Neural progenitor cell (in vitro differentiated cells): ENCODE results near the gene GATA5. TPM values are rescaled to one million over a fixed set of nuclear protein-coding genes. Genes with fewer than 3 reads are reported as not detected.

Experiments used
- DNase-seq: peaks from one replicate; pipeline ENCODE4 v3.0.0-alpha.2; 2016; ENCODE audit warnings: low spot score
- H2AFZ ChIP-seq: fragments of 200-600 bp; sonication (generic); replicated peaks from 2 replicates; pipeline ENCODE4 v1.6.1; 2016; ENCODE audit warnings: antibody characterized with exemption
- H3F3A ChIP-seq: fragments of 200-600 bp; sonication (generic); 2 replicates; pipeline ENCODE4 v1.6.1; 2016; ENCODE audit warnings: antibody characterized with exemption, low read depth
- H3K27ac ChIP-seq: fragments of 200-600 bp; sonication (generic); 2 replicates; pipeline ENCODE4 v1.5.1; 2016; ENCODE audit warnings: mild to moderate bottlenecking
- H3K27me3 ChIP-seq: fragments of 200-600 bp; sonication (generic); 2 replicates; pipeline ENCODE4 v1.6.1; 2016; ENCODE audit warnings: mild to moderate bottlenecking, moderate library complexity
- H3K36me3 ChIP-seq: fragments of 200-600 bp; sonication (generic); 2 replicates; pipeline ENCODE4 v1.5.1; 2016
- H3K4me1 ChIP-seq: fragments of 200-600 bp; sonication (generic); 2 replicates; pipeline ENCODE4 v1.6.1; 2016; ENCODE audit warnings: mixed run types
- H3K4me2 ChIP-seq: fragments of 200-600 bp; sonication (generic); 2 replicates; pipeline ENCODE4 v1.6.1; 2016
- H3K4me3 ChIP-seq: fragments of 200-600 bp; sonication (generic); 2 replicates; pipeline ENCODE4 v1.5.1; 2016
- H3K79me2 ChIP-seq: fragments of 200-600 bp; sonication (generic); 2 replicates; pipeline ENCODE4 v1.6.1; 2016; ENCODE audit warnings: low read depth
- H3K9ac ChIP-seq: fragments of 200-600 bp; sonication (generic); 2 replicates; pipeline ENCODE4 v1.6.1; 2016
- H3K9me3 ChIP-seq: fragments of 200-600 bp; sonication (generic); 2 replicates; pipeline ENCODE4 v1.5.1; 2016; ENCODE audit warnings: low read depth
- H4K20me1 ChIP-seq: fragments of 200-600 bp; sonication (generic); 2 replicates; pipeline ENCODE4 v1.6.1; 2016; ENCODE audit warnings: low read depth
- H3K27ac Mint-ChIP-seq: 3 replicates; pipeline ENCODE4 v1.8.0; 2021; ENCODE audit warnings: mixed read lengths
- H3K27me3 Mint-ChIP-seq: 2 replicates; pipeline ENCODE4 v1.8.0; 2022; ENCODE audit warnings: low read depth, mild to moderate bottlenecking, inconsistent platforms, moderate library complexity, mixed read lengths; ENCODE audit not compliant: insufficient read depth
- H3K36me3 Mint-ChIP-seq: 3 replicates; pipeline ENCODE4 v1.8.0; 2021; ENCODE audit warnings: mixed read lengths
- H3K4me1 Mint-ChIP-seq: 3 replicates; pipeline ENCODE4 v1.8.0; 2021; ENCODE audit warnings: mixed read lengths
- H3K4me3 Mint-ChIP-seq: 3 replicates; pipeline ENCODE4 v1.8.0; 2021; ENCODE audit warnings: mild to moderate bottlenecking, moderate library complexity, mixed read lengths
- H3K9me3 Mint-ChIP-seq: 3 replicates; pipeline ENCODE4 v1.8.0; 2020; ENCODE audit warnings: mixed read lengths
- EZH2 ChIP-seq: fragments of 200-600 bp; sonication (generic); IDR thresholded peaks from 2 replicates; pipeline ENCODE4 v1.6.1; 2017; ENCODE audit warnings: antibody characterized with exemption, mild to moderate bottlenecking, moderate library complexity
- EZH2phosphoT487 ChIP-seq: fragments of 200-600 bp; sonication (generic); IDR thresholded peaks from 2 replicates; pipeline ENCODE4 v1.6.1; 2017; ENCODE audit warnings: antibody characterized with exemption
- total RNA-seq: library from RNA; depleted of rRNA; stranded (reverse); fragments of >200 nt; gene quantifications from 2 replicates; pipeline ENCODE4 v1.2.3, GENCODE V29; 2015; ENCODE audit warnings: low replicate concordance
- TF ChIP-seq, protein P1 (sequence below): fragments of 200-600 bp; sonication (generic); IDR thresholded peaks from 2 replicates; pipeline ENCODE4 v1.5.1; 2017; ENCODE audit warnings: antibody characterized with exemption, mild to moderate bottlenecking

The GATA5 gene
- total RNA-seq, 1 donor from 2014 or later: not detected

DNA sequence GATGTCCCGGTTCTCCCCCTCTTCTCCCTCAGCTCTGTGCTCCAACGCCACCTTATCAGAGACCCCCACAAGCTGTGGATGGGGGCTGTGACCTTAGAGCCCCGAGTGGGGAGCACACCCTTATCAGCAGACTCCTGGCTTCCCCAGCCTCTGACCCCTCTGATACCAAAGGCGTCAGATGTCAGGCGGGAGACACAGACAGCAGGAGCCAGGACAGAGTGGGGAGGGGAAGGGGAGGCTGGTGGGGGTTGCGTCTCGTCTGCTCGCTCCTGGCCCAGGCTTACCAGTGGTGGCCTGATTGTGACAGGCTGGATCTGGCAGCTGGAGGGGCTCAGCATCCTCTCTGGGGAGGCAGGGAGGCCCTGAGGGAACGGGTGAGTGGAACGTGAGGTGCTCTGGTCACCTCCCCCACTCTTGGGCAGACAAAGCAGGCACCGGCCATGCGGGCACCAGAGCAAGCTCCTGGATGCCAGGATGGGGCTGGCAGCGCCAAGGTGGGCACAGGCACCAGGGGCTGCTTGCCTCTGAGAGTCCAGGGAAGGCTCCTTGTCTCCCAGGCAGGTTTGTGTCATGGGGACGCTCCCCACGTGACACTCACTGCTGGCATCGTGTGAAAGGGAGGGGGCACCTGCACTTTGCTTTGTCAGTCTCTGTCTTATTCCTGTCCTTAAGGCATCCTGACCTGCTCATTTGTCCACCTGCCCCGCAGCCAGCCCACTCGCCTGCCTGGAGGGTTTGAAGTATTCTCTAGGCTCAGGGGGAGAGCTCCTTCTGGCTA is 27.8 kb upstream of the GATA5 start:
- TF ChIP-seq EZH2: no peak
- no peak overlapping the region for H3K4me3 Mint-ChIP-seq
- DNase-seq: no peak

GRCh38 chr20:62502496-62503095 is 26.8 kb upstream of the GATA5 start:
- no peak overlapping the region for H3K4me3 ChIP-seq
- H3K9me3 ChIP-seq: no peaks in the 10 kb centered on the region
- TF ChIP-seq, protein P1, sequence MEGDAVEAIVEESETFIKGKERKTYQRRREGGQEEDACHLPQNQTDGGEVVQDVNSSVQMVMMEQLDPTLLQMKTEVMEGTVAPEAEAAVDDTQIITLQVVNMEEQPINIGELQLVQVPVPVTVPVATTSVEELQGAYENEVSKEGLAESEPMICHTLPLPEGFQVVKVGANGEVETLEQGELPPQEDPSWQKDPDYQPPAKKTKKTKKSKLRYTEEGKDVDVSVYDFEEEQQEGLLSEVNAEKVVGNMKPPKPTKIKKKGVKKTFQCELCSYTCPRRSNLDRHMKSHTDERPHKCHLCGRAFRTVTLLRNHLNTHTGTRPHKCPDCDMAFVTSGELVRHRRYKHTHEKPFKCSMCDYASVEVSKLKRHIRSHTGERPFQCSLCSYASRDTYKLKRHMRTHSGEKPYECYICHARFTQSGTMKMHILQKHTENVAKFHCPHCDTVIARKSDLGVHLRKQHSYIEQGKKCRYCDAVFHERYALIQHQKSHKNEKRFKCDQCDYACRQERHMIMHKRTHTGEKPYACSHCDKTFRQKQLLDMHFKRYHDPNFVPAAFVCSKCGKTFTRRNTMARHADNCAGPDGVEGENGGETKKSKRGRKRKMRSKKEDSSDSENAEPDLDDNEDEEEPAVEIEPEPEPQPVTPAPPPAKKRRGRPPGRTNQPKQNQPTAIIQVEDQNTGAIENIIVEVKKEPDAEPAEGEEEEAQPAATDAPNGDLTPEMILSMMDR: no peak
- TF ChIP-seq EZH2 (no peak), EZH2phosphoT487 (no peak)
- H3K36me3 Mint-ChIP-seq: no peaks in the 10 kb centered on the region
- H3K36me3 ChIP-seq: no peaks in the 10 kb centered on the region
- H2AFZ ChIP-seq: no peak overlapping the region
- no peaks in the 10 kb centered on the region for H3K4me1 ChIP-seq
- peaks cover 31% of the 10 kb centered on the region for H3K27me3 Mint-ChIP-seq
- peaks cover 12% of the 10 kb centered on the region for H3K27me3 ChIP-seq
- no peak overlapping the region for H3K27ac ChIP-seq
- peaks cover 5% of the 10 kb centered on the region for H3K9me3 Mint-ChIP-seq
- H3K4me3 Mint-ChIP-seq: no peak overlapping the region
- H3K27ac Mint-ChIP-seq: no peak overlapping the region
- no peak for DNase-seq
- no peaks in the 10 kb centered on the region for H4K20me1 ChIP-seq
- H3K4me2 ChIP-seq: no peak overlapping the region
- H3F3A ChIP-seq: peaks cover 8% of the 10 kb centered on the region
- peaks cover 16% of the 10 kb centered on the region for H3K4me1 Mint-ChIP-seq
- H3K79me2 ChIP-seq: no peaks in the 10 kb centered on the region
- H3K9ac ChIP-seq: no peak overlapping the region

More for the DNA sequence above, 27.8 kb upstream of the GATA5 start:
- no peak overlapping the region for H3K4me3 ChIP-seq
- no peak overlapping the region for H2AFZ ChIP-seq
- no peaks in the 10 kb centered on the region for H4K20me1 ChIP-seq
- H3F3A ChIP-seq: peaks cover 8% of the 10 kb centered on the region
- H3K9me3 ChIP-seq: no peaks in the 10 kb centered on the region
- H3K4me2 ChIP-seq: no peak overlapping the region
- peak overlapping the region; percentile 50 for H3K27ac Mint-ChIP-seq
- no peaks in the 10 kb centered on the region for H3K79me2 ChIP-seq
- no peak overlapping the region for H3K27ac ChIP-seq
- H3K36me3 ChIP-seq: no peaks in the 10 kb centered on the region
- peaks cover 5% of the 10 kb centered on the region for H3K9me3 Mint-ChIP-seq
- H3K27me3 ChIP-seq: peaks cover 12% of the 10 kb centered on the region
- H3K4me1 ChIP-seq: no peaks in the 10 kb centered on the region
- no peak overlapping the region for H3K9ac ChIP-seq
- no peaks in the 10 kb centered on the region for H3K36me3 Mint-ChIP-seq
- H3K4me1 Mint-ChIP-seq: peaks cover 16% of the 10 kb centered on the region
- peaks cover 31% of the 10 kb centered on the region for H3K27me3 Mint-ChIP-seq

DNA sequence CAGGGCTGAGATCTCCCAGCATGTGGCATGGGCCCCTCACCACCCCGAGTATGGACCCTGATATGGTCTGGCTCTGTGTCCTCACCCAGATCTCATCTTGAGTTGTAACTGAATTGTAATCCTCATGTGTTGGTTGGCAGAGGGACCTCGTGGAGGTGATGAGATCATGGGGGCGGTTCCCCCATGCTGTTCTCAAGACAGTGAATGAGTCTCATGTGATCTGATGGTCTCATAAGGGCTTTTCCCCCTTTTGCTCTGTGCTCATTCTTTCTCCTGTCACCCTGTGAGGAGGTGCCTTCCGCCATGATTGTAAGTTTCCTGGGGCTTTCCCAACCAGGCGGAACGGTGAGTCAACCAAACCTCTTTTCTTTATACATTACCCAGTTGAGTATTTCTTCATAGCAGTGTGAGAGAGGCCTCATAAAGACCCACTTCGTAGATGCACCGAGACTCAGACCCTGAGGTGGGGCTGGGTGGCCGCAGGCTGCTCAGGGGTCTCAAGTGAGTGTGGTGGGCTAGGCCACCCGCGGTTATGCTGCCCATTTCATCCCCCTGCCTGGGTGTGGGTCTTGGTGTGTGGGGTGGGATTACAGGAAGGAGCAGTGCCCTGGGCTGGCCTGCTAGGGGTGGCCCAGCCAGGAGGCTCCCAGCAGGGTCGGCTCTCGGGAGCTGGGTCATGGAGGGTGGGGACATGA is 26.2 kb upstream of the GATA5 start:
- Histone ChIP-seq H3K9ac (no peak overlapping the region), H4K20me1 (no peaks in the 10 kb centered on the region), H2AFZ (no peak overlapping the region), H3K27me3 (peaks cover 16% of the 10 kb centered on the region), H3K9me3 (no peaks in the 10 kb centered on the region), H3K27ac (no peak overlapping the region), H3K4me2 (no peak overlapping the region), H3K4me1 (no peaks in the 10 kb centered on the region), H3K79me2 (no peaks in the 10 kb centered on the region), H3K4me3 (no peak overlapping the region), H3F3A (peaks cover 8% of the 10 kb centered on the region), H3K36me3 (no peaks in the 10 kb centered on the region)
- H3K27ac Mint-ChIP-seq: peak overlapping the region; percentile 77
- peaks cover 16% of the 10 kb centered on the region for H3K4me1 Mint-ChIP-seq
- H3K4me3 Mint-ChIP-seq: no peak overlapping the region
- H3K9me3 Mint-ChIP-seq: peaks cover 5% of the 10 kb centered on the region
- peaks cover 31% of the 10 kb centered on the region for H3K27me3 Mint-ChIP-seq
- DNase-seq: no peak
- H3K36me3 Mint-ChIP-seq: no peaks in the 10 kb centered on the region
- no peak for TF ChIP-seq EZH2phosphoT487
- TF ChIP-seq EZH2: no peak
- TF ChIP-seq, protein P1: no peak
